ENCODE measurements around the gene IGSF21.

- TF ChIP-seq CTCF (IDR thresholded peaks at IDR 0.05; ENCODE audit: poor library complexity) (no peak), EZH2phosphoT487 (IDR thresholded peaks at IDR 0.05; ENCODE audit: low read depth, severe bottlenecking, unreplicated experiment) (no peak), EZH2 (IDR thresholded peaks at IDR 0.05; ENCODE audit: borderline replicate concordance) (no peak)
Measured at GRCh38 chr1:18241891-18242290, 134.3 kb downstream of the IGSF21 start.
